ENCODE data around the gene CCDC61. TPM values are rescaled to one million over a fixed set of nuclear protein-coding genes. Genes with fewer than 3 reads are reported as not detected.

Gene CCDC61
- total RNA-seq, 3 donors from 2014 or later (not counting 1 experiment from before 2014, with no cell fraction given) = 10.6 to 16.9 (median 14.6) TPM

- Mint-ChIP-seq H3K27me3 (ENCODE audit: low read depth in 2 of 2) (peaks cover 18 to 24% of the 10 kb centered on the region in 2 donors), H3K4me1 (no peaks in the 10 kb centered on the region), H3K4me3 (no peak overlapping the region), H3K36me3 (no peaks in the 10 kb centered on the region), H3K9me3 (no peaks in the 10 kb centered on the region), H3K27ac (no peak overlapping the region)
- H3K4me3 ChIP-seq (ENCODE audit: low read length) = no peak overlapping the region
- H3K9me3 ChIP-seq (ENCODE audit: control insufficient read depth, insufficient read depth, low read length) = no peaks in the 10 kb centered on the region
- no peaks in the 10 kb centered on the region for H3K4me1 ChIP-seq (ENCODE audit: control insufficient read depth, insufficient read depth, low read length)
- no peak for ATAC-seq
- no peak for DNase-seq
- peaks cover 2% of the 10 kb centered on the region for H3K27me3 ChIP-seq (ENCODE audit: control insufficient read depth, insufficient read depth, low read length)
- 89% methylated on average over 4 of the region's 7 CpGs for WGBS (ENCODE audit: insufficient coverage)
- H3K36me3 ChIP-seq (ENCODE audit: control insufficient read depth, insufficient read depth, low read length) = no peaks in the 10 kb centered on the region
- intact Hi-C loops (cut with micrococcal nuclease) = no loop called here
- no peak for TF ChIP-seq CTCF (IDR thresholded peaks at IDR 0.05)
- H3K27ac ChIP-seq (ENCODE audit: low read length) = no peak overlapping the region
Measured at GRCh38 chr19:45985321-45985720, 9.9 kb upstream of the CCDC61 start.

GRCh38 chr19:45990113-45990728, 5.0 kb upstream of the CCDC61 start:
- Mint-ChIP-seq H3K27me3 (ENCODE audit: low read depth in 2 of 2) (peaks cover 15 to 20% of the 10 kb centered on the region in 2 donors), H3K4me1 (no peaks in the 10 kb centered on the region), H3K4me3 (no peak overlapping the region), H3K36me3 (no peaks in the 10 kb centered on the region), H3K9me3 (no peaks in the 10 kb centered on the region), H3K27ac (no peak overlapping the region)
- Histone ChIP-seq H3K27ac (ENCODE audit: low read length) (no peak overlapping the region), H3K36me3 (ENCODE audit: control insufficient read depth, insufficient read depth, low read length) (no peaks in the 10 kb centered on the region), H3K4me1 (ENCODE audit: control insufficient read depth, insufficient read depth, low read length) (peaks cover 2% of the 10 kb centered on the region), H3K9me3 (ENCODE audit: control insufficient read depth, insufficient read depth, low read length) (no peaks in the 10 kb centered on the region), H3K27me3 (ENCODE audit: control insufficient read depth, insufficient read depth, low read length) (no peaks in the 10 kb centered on the region), H3K4me3 (ENCODE audit: low read length) (no peak overlapping the region)
- WGBS (ENCODE audit: insufficient coverage) = 86% methylated on average over 12 of the region's 12 CpGs
- TF ChIP-seq CTCF (IDR thresholded peaks at IDR 0.05) = no peak
- intact Hi-C loops (cut with micrococcal nuclease) = no loop called here
- ATAC-seq (no peak), DNase-seq (no peak)

- TF ChIP-seq CTCF (IDR thresholded peaks at IDR 0.05) = no peak
- Mint-ChIP-seq H3K27me3 (ENCODE audit: low read depth in 2 of 2) (peaks cover 18 to 20% of the 10 kb centered on the region in 2 donors), H3K4me1 (peaks cover 11% of the 10 kb centered on the region in 2 donors), H3K27ac (no peak overlapping the region), H3K4me3 (no peak overlapping the region), H3K9me3 (no peaks in the 10 kb centered on the region), H3K36me3 (no peaks in the 10 kb centered on the region)
- Histone ChIP-seq H3K27me3 (ENCODE audit: control insufficient read depth, insufficient read depth, low read length) (no peaks in the 10 kb centered on the region), H3K27ac (ENCODE audit: low read length) (no peak overlapping the region), H3K9me3 (ENCODE audit: control insufficient read depth, insufficient read depth, low read length) (no peaks in the 10 kb centered on the region), H3K4me1 (ENCODE audit: control insufficient read depth, insufficient read depth, low read length) (peaks cover 10% of the 10 kb centered on the region), H3K4me3 (ENCODE audit: low read length) (peak overlapping the region; percentile 34), H3K36me3 (ENCODE audit: control insufficient read depth, insufficient read depth, low read length) (peaks cover 3% of the 10 kb centered on the region)
- ATAC-seq (peak in 2 of 3 donors; percentile 0), DNase-seq (no peak)
- intact Hi-C loops (cut with micrococcal nuclease) = no loop called here
- WGBS (ENCODE audit: insufficient coverage) = 0% methylated on average over 4 of the region's 8 CpGs
Measured at GRCh38 chr19:45994456-45994997, 740 bp upstream of the CCDC61 start.

All from natural killer cell (primary cell).